K562 (cell line): Measurements from ENCODE around the gene AHCYL2. TPM values are rescaled to one million over a fixed set of nuclear protein-coding genes. Genes with fewer than 3 reads are reported as not detected.

ENCODE experiments used
- ATF2 ChIP-seq: sonication (generic); formaldehyde crosslinking; IDR thresholded peaks from 2 replicates; pipeline ENCODE4 v1.8.1; 2022; ENCODE audit warnings: missing genetic modification reagents
- CAMTA2 ChIP-seq: fragments of 250-450 bp; sonication (Bioruptor Pico); conservative IDR thresholded peaks from 2 replicates; pipeline ENCODE4 v1.5.1; 2022
- CGGBP1 ChIP-seq: fragments of 250-450 bp; sonication (Bioruptor Pico); IDR thresholded peaks from 2 replicates; pipeline ENCODE4 v1.9.0; 2021; ENCODE audit warnings: mild to moderate bottlenecking
- DIDO1 ChIP-seq: fragments of 450-650 bp; IDR thresholded peaks from 2 replicates; pipeline ENCODE4 v1.6.1; 2016; ENCODE audit warnings: low read depth, missing biosample characterization, missing genetic modification characterization
- DLX4 ChIP-seq: fragments of 250-450 bp; sonication (Bioruptor Pico); IDR thresholded peaks from 2 replicates; pipeline ENCODE4 v1.6.1; 2021; ENCODE audit warnings: mild to moderate bottlenecking
- EP400 ChIP-seq: fragments of 450-650 bp; IDR thresholded peaks from 2 replicates; pipeline ENCODE4 v1.6.1; 2017; ENCODE audit warnings: antibody characterized with exemption, mild to moderate bottlenecking, moderate library complexity
- FOXJ2 ChIP-seq: fragments of 200-800 bp; sonication (Bioruptor generic); IDR thresholded peaks from 2 replicates; pipeline ENCODE4 v1.6.1; 2016; ENCODE audit warnings: missing genetic modification characterization, missing compliant biosample characterization
- GATA2 ChIP-seq: sonication (generic); formaldehyde crosslinking; IDR thresholded peaks from 2 replicates; pipeline ENCODE4 v1.4.0; 2020; ENCODE audit warnings: mild to moderate bottlenecking, missing genetic modification reagents
- KDM5B ChIP-seq: fragments of 200-600 bp; sonication (generic); IDR thresholded peaks from 2 replicates; pipeline ENCODE4 v1.6.1; 2012; ENCODE audit warnings: low read depth, mild to moderate bottlenecking, moderate library complexity, low read length, control low read depth, inconsistent platforms; ENCODE audit not compliant: insufficient replicate concordance
- MEF2D ChIP-seq: conservative IDR thresholded peaks from 2 replicates; pipeline ENCODE4 v1.6.1; 2016; ENCODE audit warnings: low read depth, missing genetic modification characterization, missing compliant biosample characterization
- MTA3 ChIP-seq: fragments of 450-650 bp; formaldehyde crosslinking; IDR thresholded peaks from 2 replicates; pipeline ENCODE4 v1.6.1; 2017; ENCODE audit warnings: mild to moderate bottlenecking, borderline replicate concordance
- MXI1 ChIP-seq: IDR thresholded peaks from 2 replicates; pipeline ENCODE4 v1.6.1; 2011; ENCODE audit warnings: low read depth, mild to moderate bottlenecking, improper control_type of control experiment, low read length
- NCOA6 ChIP-seq: fragments of 450-650 bp; IDR thresholded peaks from 2 replicates; pipeline ENCODE4 v1.6.1; 2017; ENCODE audit warnings: mild to moderate bottlenecking
- PRPF4 ChIP-seq: fragments of 200-400 bp; formaldehyde crosslinking; IDR thresholded peaks from one replicate; pipeline ENCODE4 v1.6.1; 2017; ENCODE audit warnings: low read length, low read depth, mild to moderate bottlenecking; ENCODE audit not compliant: insufficient read depth, poor library complexity, severe bottlenecking
- SFPQ ChIP-seq: fragments of 200-400 bp; formaldehyde crosslinking; IDR thresholded peaks from 2 replicates; pipeline ENCODE4 v1.6.1; 2017; ENCODE audit warnings: mild to moderate bottlenecking, low read depth, low read length, moderate library complexity
- SMAD3 ChIP-seq: fragments of 450-650 bp; formaldehyde crosslinking; conservative IDR thresholded peaks from 2 replicates; pipeline ENCODE4 v1.4.0; 2020; ENCODE audit warnings: mild to moderate bottlenecking
- SRF ChIP-seq, 2 experiments: fragments of 250-450, 450-650 bp in 1 of 2; sonication (Bioruptor Pico) in 1 of 2; sonication (generic) in 1 of 2; formaldehyde crosslinking; IDR thresholded peaks; 2 replicates each; pipeline versions ENCODE4 v1.5.0 to v1.5.1; 2020 to 2022; ENCODE audit warnings: mild to moderate bottlenecking in 1 of 2, missing genetic modification reagents in 1 of 2
- THRA ChIP-seq: fragments of 450-650 bp; IDR thresholded peaks from 2 replicates; pipeline ENCODE4 v1.6.1; 2017; ENCODE audit warnings: mild to moderate bottlenecking, moderate library complexity
- TRIM28 ChIP-seq: fragments of 450-650 bp; IDR thresholded peaks from 2 replicates; pipeline ENCODE4 v1.6.1; 2017
- YBX1 ChIP-seq: fragments of 450-650 bp; IDR thresholded peaks from 2 replicates; pipeline ENCODE4 v1.7.1; 2016; ENCODE audit warnings: mild to moderate bottlenecking
- ZBTB7A ChIP-seq: IDR thresholded peaks from 2 replicates; pipeline ENCODE4 v1.6.1; 2011; ENCODE audit warnings: low read depth, mild to moderate bottlenecking, low read length, moderate library complexity, borderline replicate concordance; ENCODE audit not compliant: control insufficient read depth
- ZC3H4 ChIP-seq: sonication (generic); formaldehyde crosslinking; IDR thresholded peaks from 2 replicates; pipeline ENCODE4 v1.9.0; 2021; ENCODE audit warnings: missing genetic modification reagents, borderline replicate concordance
- ZNF212 ChIP-seq: fragments of 450-650 bp; formaldehyde crosslinking; IDR thresholded peaks from 2 replicates; pipeline ENCODE4 v1.4.0; 2020; ENCODE audit warnings: mild to moderate bottlenecking
- polyA plus RNA-seq, 8 experiments: library from polyadenylated mRNA; depleted of rRNA in 4 of 8; stranded (reverse) in 5 of 8; unstranded in 3 of 8; fragments of >200 nt; fragmentation: Nextera tagmentation in 2 of 8; fragmentation: Illumina TruSeq in 1 of 8; extraction: Ambion mirVana in 2 of 8; extraction: Trizol in 1 of 8; gene quantifications; 2 replicates each; pipeline versions ENCODE4 v1.2.1 to v1.2.3, GENCODE V29; 2011 to 2014; ENCODE audit warnings: inconsistent platforms in 1 of 8, missing spikeins in 1 of 8
- total RNA-seq, 7 experiments: library from RNA; depleted of rRNA in 6 of 7; stranded (reverse); fragments of >200 nt in 6 of 7; fragmentation: Illumina TruSeq in 2 of 7; extraction: Trizol in 2 of 7; gene quantifications; 2 replicates each; pipeline versions ENCODE4 v1.2.1 to v1.2.3, GENCODE V29; 2011 to 2021; ENCODE audit warnings: low replicate concordance in 1 of 7

Gene AHCYL2
- total and polyA plus RNA-seq, 9 of the 15 experiments (the other 6 are each of a cell fraction or from before 2014, with no cell fraction given) = 0.93 to 10.5 (median 5.2) TPM

- TF ChIP-seq ZBTB7A (no peak), SMAD3 (CRISPR knock-in tag) (0 out of 2 replicates have a peak, but pooled peaks have one; percentile 82), SFPQ (no peak), GATA2 (CRISPR knock-in tag) (peak; percentile 84), MEF2D (tag) (peak; percentile 34; the same call in 1 of the 2 replicates), FOXJ2 (tag) (0 out of 2 replicates have a peak, but pooled peaks have one; percentile 43), KDM5B (peak; percentile 61), EP400 (peak; percentile 85), ATF2 (CRISPR knock-in tag) (no peak), THRA (no peak), CGGBP1 (CRISPR knock-in tag) (no peak), DIDO1 (tag) (no peak), SRF (CRISPR knock-in tag; IDR thresholded peaks at IDR 0.05) (peak in 1 of 2 experiments; percentile 53; a peak in 1 of 4 replicates), NCOA6 (no peak), PRPF4 (no peak), YBX1 (no peak), CAMTA2 (no peak), DLX4 (no peak), MTA3 (peak; percentile 84; the same call in 1 of the 2 replicates), ZNF212 (no peak), ZC3H4 (no peak), TRIM28 (peak; percentile 87), MXI1 (no peak; the same call in 1 of the 2 replicates)
Measured at GRCh38 chr7:129438839-129439651, 214.2 kb downstream of the AHCYL2 start (continued).
